Measurements from ENCODE around the gene CAPG.

GRCh38 chr2:85369500-85369899 is 40.7 kb downstream of the CAPG start:
- TF ChIP-seq, protein P1, sequence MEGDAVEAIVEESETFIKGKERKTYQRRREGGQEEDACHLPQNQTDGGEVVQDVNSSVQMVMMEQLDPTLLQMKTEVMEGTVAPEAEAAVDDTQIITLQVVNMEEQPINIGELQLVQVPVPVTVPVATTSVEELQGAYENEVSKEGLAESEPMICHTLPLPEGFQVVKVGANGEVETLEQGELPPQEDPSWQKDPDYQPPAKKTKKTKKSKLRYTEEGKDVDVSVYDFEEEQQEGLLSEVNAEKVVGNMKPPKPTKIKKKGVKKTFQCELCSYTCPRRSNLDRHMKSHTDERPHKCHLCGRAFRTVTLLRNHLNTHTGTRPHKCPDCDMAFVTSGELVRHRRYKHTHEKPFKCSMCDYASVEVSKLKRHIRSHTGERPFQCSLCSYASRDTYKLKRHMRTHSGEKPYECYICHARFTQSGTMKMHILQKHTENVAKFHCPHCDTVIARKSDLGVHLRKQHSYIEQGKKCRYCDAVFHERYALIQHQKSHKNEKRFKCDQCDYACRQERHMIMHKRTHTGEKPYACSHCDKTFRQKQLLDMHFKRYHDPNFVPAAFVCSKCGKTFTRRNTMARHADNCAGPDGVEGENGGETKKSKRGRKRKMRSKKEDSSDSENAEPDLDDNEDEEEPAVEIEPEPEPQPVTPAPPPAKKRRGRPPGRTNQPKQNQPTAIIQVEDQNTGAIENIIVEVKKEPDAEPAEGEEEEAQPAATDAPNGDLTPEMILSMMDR (conservative IDR thresholded peaks at IDR 0.05; ENCODE audit: low read length) = no peak
- no peak for TF ChIP-seq EZH2phosphoT487 (IDR thresholded peaks at IDR 0.05; ENCODE audit: borderline replicate concordance)

All from Loucy (cell line).